Effector memory CD4-positive, alpha-beta T cell (primary cell): ENCODE data around the gene KRT40.

Source experiments
- DNase-seq, 3 donors: peaks; one replicate each; pipeline ENCODE4 v3.0.0-alpha.2; 2020
- H3K27ac ChIP-seq: 2 replicates; pipeline ENCODE4 v1.7.0; 2013; ENCODE audit warnings: mild to moderate bottlenecking, low read length, moderate library complexity; ENCODE audit not compliant: insufficient read depth, poor library complexity, severe bottlenecking
- H3K27me3 ChIP-seq: replicated peaks from 2 replicates; pipeline ENCODE4 v1.7.0; 2013; ENCODE audit warnings: mild to moderate bottlenecking, low read length; ENCODE audit not compliant: insufficient read depth, control insufficient read depth, poor library complexity, severe bottlenecking
- H3K36me3 ChIP-seq: 2 replicates; pipeline ENCODE4 v1.7.0; 2013; ENCODE audit warnings: mild to moderate bottlenecking, low read length, moderate library complexity; ENCODE audit not compliant: control insufficient read depth, insufficient read depth
- H3K4me1 ChIP-seq: 2 replicates; pipeline ENCODE4 v1.7.0; 2013; ENCODE audit warnings: low read length, mild to moderate bottlenecking; ENCODE audit not compliant: control insufficient read depth, insufficient read depth, poor library complexity, severe bottlenecking
- H3K4me3 ChIP-seq: 2 replicates; pipeline ENCODE4 v1.7.0; 2013; ENCODE audit warnings: low read length, low read depth, mild to moderate bottlenecking; ENCODE audit not compliant: insufficient read depth, poor library complexity, severe bottlenecking
- H3K9me3 ChIP-seq: 2 replicates; pipeline ENCODE4 v1.7.0; 2013; ENCODE audit warnings: mild to moderate bottlenecking, low read length, moderate library complexity; ENCODE audit not compliant: control insufficient read depth

KRT40 gene

GRCh38 chr17:40942553-40942952 is 41.6 kb downstream of the KRT40 start:
- Histone ChIP-seq H3K9me3 (no peaks in the 10 kb centered on the region), H3K4me3 (no peak overlapping the region), H3K27me3 (no peaks in the 10 kb centered on the region), H3K27ac (no peak overlapping the region), H3K4me1 (no peaks in the 10 kb centered on the region), H3K36me3 (no peaks in the 10 kb centered on the region)
- no peak for DNase-seq

DNA sequence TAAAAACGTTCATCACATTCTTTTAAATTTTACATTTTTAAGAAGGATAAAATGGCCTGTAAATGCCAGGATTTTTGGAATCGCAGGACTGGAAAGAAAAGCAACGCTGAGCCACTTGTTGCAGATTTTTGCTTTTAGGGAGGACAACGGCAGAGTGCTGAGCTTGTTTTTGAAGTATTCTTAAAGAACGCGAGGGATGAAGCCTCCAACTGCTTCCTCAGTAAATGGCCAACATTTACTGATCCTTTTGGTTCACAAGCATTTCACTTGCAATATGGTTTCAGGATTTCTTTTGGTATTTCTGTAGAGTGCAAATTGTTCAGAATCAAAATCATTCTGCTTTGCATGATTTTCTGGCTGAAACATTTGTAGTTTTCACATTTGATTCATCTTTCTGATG is 43.9 kb downstream of the KRT40 start:
- no peak overlapping the region for H3K27ac ChIP-seq
- H3K27me3 ChIP-seq, result no peaks in the 10 kb centered on the region
- no peaks in the 10 kb centered on the region for H3K9me3 ChIP-seq
- no peak overlapping the region for H3K4me3 ChIP-seq
- H3K4me1 ChIP-seq, result no peaks in the 10 kb centered on the region
- no peak for DNase-seq
- no peaks in the 10 kb centered on the region for H3K36me3 ChIP-seq

GRCh38 chr17:40938981-40939380 is 45.1 kb downstream of the KRT40 start:
- H3K4me3 ChIP-seq, result no peak overlapping the region
- no peaks in the 10 kb centered on the region for H3K36me3 ChIP-seq
- no peaks in the 10 kb centered on the region for H3K9me3 ChIP-seq
- H3K4me1 ChIP-seq, result no peaks in the 10 kb centered on the region
- no peak overlapping the region for H3K27ac ChIP-seq
- no peak for DNase-seq
- no peaks in the 10 kb centered on the region for H3K27me3 ChIP-seq

GRCh38 chr17:40937384-40937819 is 46.7 kb downstream of the KRT40 start, which contains the start of gene KRT23:
Gene KRT23 (minus strand): TSS chr17:40937646. CDS start chr17:40936603, 1,043 bp downstream.
- H3K4me1 ChIP-seq, result no peaks in the 10 kb centered on the region
- H3K27me3 ChIP-seq, result no peaks in the 10 kb centered on the region
- no peak within 1 kb of the TSS for H3K4me3 ChIP-seq
- DNase-seq, result no peak
- H3K27ac ChIP-seq, result no peak within 1 kb of the TSS
- no peaks in the 10 kb centered on the region for H3K9me3 ChIP-seq
- no peaks in the 10 kb centered on the region for H3K36me3 ChIP-seq

- no peak for DNase-seq
- no peaks in the 10 kb centered on the region for H3K27me3 ChIP-seq
- H3K9me3 ChIP-seq, result no peaks in the 10 kb centered on the region
- no peak overlapping the region for H3K4me3 ChIP-seq
- no peaks in the 10 kb centered on the region for H3K4me1 ChIP-seq
- no peak overlapping the region for H3K27ac ChIP-seq
- no peaks in the 10 kb centered on the region for H3K36me3 ChIP-seq
Measured at GRCh38 chr17:40936976-40937375, 47.1 kb downstream of the KRT40 start.

- H3K27me3 ChIP-seq, result no peaks in the 10 kb centered on the region
- H3K4me3 ChIP-seq, result no peak overlapping the region
- H3K36me3 ChIP-seq, result no peaks in the 10 kb centered on the region
- H3K9me3 ChIP-seq, result no peaks in the 10 kb centered on the region
- no peak for DNase-seq
- no peak overlapping the region for H3K27ac ChIP-seq
- no peaks in the 10 kb centered on the region for H3K4me1 ChIP-seq
Measured at GRCh38 chr17:40936437-40936971, 47.6 kb downstream of the KRT40 start.

GRCh38 chr17:40935624-40936023 is 48.5 kb downstream of the KRT40 start:
- H3K27me3 ChIP-seq, result no peaks in the 10 kb centered on the region
- H3K36me3 ChIP-seq, result no peaks in the 10 kb centered on the region
- H3K27ac ChIP-seq, result no peak overlapping the region
- H3K9me3 ChIP-seq, result no peaks in the 10 kb centered on the region
- no peak overlapping the region for H3K4me3 ChIP-seq
- no peaks in the 10 kb centered on the region for H3K4me1 ChIP-seq
- no peak for DNase-seq

DNA sequence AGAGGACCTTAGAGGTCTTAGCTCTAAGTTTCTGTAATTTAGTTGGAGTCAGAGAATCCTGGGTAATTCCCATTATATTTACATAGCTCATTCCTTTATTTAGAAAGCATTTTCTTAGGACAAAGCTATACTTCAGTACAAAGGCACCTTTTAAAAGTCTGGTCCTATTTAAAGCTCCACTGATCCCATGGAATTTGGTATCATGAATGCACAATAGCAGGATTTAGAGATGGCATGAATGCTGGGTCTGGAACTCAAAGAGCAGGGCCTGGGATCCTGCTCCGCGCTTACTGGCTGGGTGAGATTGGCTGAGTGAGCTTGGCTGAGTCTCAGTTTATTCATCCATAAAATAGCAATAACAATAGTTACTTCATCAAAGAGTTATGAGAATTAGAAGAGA is 51.5 kb downstream of the KRT40 start:
- H3K4me1 ChIP-seq, result no peaks in the 10 kb centered on the region
- H3K4me3 ChIP-seq, result no peak overlapping the region
- H3K27ac ChIP-seq, result no peak overlapping the region
- H3K36me3 ChIP-seq, result no peaks in the 10 kb centered on the region
- no peaks in the 10 kb centered on the region for H3K27me3 ChIP-seq
- no peak for DNase-seq
- no peaks in the 10 kb centered on the region for H3K9me3 ChIP-seq

DNA sequence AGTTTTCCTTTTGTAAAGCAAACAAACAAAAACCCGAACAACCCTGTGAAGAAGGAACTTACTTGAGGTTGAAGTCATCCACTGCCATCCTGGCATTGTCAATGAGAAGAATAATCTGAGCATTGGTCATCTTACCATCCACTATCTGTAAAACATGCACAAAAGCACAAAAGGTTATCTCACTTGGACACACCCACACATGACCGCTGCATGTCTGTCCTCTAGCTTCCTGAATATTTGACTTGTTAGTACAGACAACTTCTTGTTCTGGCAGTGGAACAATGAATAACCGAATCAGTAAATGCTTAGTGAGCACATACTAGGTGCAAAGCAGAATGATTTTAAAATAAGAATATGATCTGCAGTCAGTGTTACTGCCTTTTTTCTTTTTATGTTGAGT is 52.8 kb downstream of the KRT40 start:
- Histone ChIP-seq H3K4me1 (no peaks in the 10 kb centered on the region), H3K36me3 (no peaks in the 10 kb centered on the region), H3K9me3 (no peaks in the 10 kb centered on the region), H3K27ac (no peak overlapping the region), H3K4me3 (no peak overlapping the region), H3K27me3 (no peaks in the 10 kb centered on the region)
- no peak for DNase-seq
